Progenitor cell of endocrine pancreas (in vitro differentiated cells): ENCODE results near the gene ITGA4. TPM values are rescaled to one million over a fixed set of nuclear protein-coding genes. Genes with fewer than 3 reads are reported as not detected.

Source experiments
- DNase-seq: peaks from one replicate; pipeline ENCODE4 v3.0.0; 2021; ENCODE audit warnings: low spot score; ENCODE audit not compliant: unreplicated experiment
- H3K27ac Mint-ChIP-seq: 2 replicates; pipeline ENCODE4 v1.8.0; 2021; ENCODE audit warnings: mild to moderate bottlenecking, moderate library complexity, mixed read lengths
- H3K27me3 Mint-ChIP-seq: 2 replicates; pipeline ENCODE4 v1.8.0; 2021; ENCODE audit warnings: mixed read lengths
- H3K36me3 Mint-ChIP-seq: 2 replicates; pipeline ENCODE4 v1.8.0; 2022; ENCODE audit warnings: mixed read lengths; ENCODE audit not compliant: insufficient read depth
- H3K4me1 Mint-ChIP-seq: 2 replicates; pipeline ENCODE4 v1.8.0; 2021; ENCODE audit warnings: low read depth, mixed read lengths
- H3K4me3 Mint-ChIP-seq: 2 replicates; pipeline ENCODE4 v1.8.0; 2021; ENCODE audit warnings: low read depth, mild to moderate bottlenecking, moderate library complexity, mixed read lengths
- H3K9me3 Mint-ChIP-seq: 2 replicates; pipeline ENCODE4 v1.8.0; 2021; ENCODE audit warnings: low read depth, mixed read lengths
- long read RNA-seq: library from polyadenylated mRNA; unstranded; transcript quantifications from one replicate; pipeline ENCODE4 v2.0.0, GENCODE V29; 2020
- total RNA-seq: library from RNA; stranded (reverse); gene quantifications from 2 replicates; pipeline ENCODE4 v1.2.1, GENCODE V29; 2021
- TF ChIP-seq, protein P1 (sequence below): fragments of 200-600 bp; sonication (generic); IDR thresholded peaks from one replicate; pipeline ENCODE4 v1.5.0; 2021; ENCODE audit warnings: antibody characterized with exemption, mild to moderate bottlenecking; ENCODE audit not compliant: unreplicated experiment

ITGA4 gene
- 0.96 and 1.5 TPM in 2 replicates for total RNA-seq
- long read RNA-seq, partial matches to known transcripts, result 0 of 1 reads
- long read RNA-seq, other reads (novel, unspliced or antisense), result 0 of 1 reads

DNA sequence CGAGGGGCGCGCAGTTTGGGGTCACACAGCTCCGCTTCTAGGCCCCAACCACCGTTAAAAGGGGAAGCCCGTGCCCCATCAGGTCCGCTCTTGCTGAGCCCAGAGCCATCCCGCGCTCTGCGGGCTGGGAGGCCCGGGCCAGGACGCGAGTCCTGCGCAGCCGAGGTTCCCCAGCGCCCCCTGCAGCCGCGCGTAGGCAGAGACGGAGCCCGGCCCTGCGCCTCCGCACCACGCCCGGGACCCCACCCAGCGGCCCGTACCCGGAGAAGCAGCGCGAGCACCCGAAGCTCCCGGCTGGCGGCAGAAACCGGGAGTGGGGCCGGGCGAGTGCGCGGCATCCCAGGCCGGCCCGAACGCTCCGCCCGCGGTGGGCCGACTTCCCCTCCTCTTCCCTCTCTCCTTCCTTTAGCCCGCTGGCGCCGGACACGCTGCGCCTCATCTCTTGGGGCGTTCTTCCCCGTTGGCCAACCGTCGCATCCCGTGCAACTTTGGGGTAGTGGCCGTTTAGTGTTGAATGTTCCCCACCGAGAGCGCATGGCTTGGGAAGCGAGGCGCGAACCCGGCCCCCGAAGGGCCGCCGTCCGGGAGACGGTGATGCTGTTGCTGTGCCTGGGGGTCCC lies at the start of gene ITGA4:
Gene ITGA4, plus strand, starts transcription at position 266 of the 620 bp plus-strand sequence. Its CDS starts 269 bp downstream, at position 535.
- peak; percentile 71 for DNase-seq
- Mint-ChIP-seq H3K36me3 (no peaks in the 10 kb centered on the region), H3K4me1 (peaks cover 4% of the 10 kb centered on the region), H3K9me3 (no peaks in the 10 kb centered on the region), H3K27me3 (peaks cover 74% of the 10 kb centered on the region), H3K4me3 (peak within 1 kb of the TSS; percentile 71), H3K27ac (no peak within 1 kb of the TSS)
- TF ChIP-seq, protein P1, sequence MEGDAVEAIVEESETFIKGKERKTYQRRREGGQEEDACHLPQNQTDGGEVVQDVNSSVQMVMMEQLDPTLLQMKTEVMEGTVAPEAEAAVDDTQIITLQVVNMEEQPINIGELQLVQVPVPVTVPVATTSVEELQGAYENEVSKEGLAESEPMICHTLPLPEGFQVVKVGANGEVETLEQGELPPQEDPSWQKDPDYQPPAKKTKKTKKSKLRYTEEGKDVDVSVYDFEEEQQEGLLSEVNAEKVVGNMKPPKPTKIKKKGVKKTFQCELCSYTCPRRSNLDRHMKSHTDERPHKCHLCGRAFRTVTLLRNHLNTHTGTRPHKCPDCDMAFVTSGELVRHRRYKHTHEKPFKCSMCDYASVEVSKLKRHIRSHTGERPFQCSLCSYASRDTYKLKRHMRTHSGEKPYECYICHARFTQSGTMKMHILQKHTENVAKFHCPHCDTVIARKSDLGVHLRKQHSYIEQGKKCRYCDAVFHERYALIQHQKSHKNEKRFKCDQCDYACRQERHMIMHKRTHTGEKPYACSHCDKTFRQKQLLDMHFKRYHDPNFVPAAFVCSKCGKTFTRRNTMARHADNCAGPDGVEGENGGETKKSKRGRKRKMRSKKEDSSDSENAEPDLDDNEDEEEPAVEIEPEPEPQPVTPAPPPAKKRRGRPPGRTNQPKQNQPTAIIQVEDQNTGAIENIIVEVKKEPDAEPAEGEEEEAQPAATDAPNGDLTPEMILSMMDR, result peak; percentile 84

DNA sequence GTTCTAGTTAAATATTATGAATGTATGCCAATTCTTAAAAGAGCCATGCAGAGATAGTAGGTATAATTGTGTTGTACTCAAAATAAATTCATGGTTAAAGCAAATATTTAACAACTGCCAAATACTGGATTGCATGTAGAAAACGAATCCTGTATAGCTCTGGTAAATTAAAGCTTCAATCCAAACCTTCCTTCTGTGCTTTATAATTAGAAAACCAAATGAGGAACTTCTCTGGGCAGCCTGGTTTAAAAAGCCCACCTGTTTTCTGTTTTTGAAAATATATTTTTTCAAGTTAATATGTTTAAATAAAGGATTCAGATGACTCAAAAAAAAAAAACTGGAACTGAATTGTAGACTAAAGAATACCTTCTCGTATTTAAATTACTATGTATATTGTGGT lies 48.3 kb upstream of the ITGA4 start:
- no peak for DNase-seq
- Mint-ChIP-seq H3K9me3 (peaks cover 10% of the 10 kb centered on the region), H3K4me1 (no peaks in the 10 kb centered on the region), H3K4me3 (no peak overlapping the region), H3K27ac (no peak overlapping the region), H3K27me3 (peaks cover 5% of the 10 kb centered on the region), H3K36me3 (no peaks in the 10 kb centered on the region)
- TF ChIP-seq, protein P1, result no peak

DNA sequence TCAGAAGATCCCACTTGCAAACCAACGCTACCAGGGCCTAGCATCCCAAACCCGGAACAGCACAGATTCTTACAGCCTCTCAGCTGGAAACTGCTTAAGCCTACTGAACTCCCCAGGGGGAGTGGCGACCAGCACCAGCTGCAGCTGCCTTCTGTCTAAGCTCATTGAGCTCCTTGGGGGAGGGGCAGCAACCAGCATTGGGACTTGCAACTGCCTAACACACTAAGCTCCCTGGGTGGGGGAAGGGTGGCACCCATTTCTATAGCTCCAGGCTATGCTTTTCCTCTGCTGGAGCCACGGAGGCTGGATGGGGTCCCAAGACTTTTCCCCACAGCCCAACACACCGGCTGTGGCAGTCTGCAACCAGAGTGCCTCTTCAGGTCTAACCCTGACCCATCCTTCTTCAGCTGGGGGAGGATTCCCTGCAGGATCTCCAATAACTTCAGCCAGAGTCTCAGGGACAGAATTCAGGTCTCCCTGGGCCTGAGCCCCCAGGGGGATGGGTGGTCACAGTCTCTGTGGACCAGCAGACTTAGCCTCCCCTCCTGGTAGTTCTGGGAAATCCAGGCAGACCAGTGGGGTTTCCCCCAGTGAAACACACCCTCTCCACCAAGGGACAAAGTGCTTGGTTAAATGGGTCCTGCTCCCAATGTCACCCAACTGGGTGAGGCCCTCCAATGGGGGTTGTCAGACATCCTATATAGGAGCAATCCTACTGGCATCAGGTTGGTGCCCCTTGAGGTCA lies 45.9 kb upstream of the ITGA4 start:
- Mint-ChIP-seq H3K4me3 (no peak overlapping the region), H3K36me3 (no peaks in the 10 kb centered on the region), H3K27me3 (peaks cover 5% of the 10 kb centered on the region), H3K27ac (no peak overlapping the region), H3K9me3 (peaks cover 28% of the 10 kb centered on the region), H3K4me1 (no peaks in the 10 kb centered on the region)
- TF ChIP-seq, protein P1, result no peak
- DNase-seq, result no peak

DNA sequence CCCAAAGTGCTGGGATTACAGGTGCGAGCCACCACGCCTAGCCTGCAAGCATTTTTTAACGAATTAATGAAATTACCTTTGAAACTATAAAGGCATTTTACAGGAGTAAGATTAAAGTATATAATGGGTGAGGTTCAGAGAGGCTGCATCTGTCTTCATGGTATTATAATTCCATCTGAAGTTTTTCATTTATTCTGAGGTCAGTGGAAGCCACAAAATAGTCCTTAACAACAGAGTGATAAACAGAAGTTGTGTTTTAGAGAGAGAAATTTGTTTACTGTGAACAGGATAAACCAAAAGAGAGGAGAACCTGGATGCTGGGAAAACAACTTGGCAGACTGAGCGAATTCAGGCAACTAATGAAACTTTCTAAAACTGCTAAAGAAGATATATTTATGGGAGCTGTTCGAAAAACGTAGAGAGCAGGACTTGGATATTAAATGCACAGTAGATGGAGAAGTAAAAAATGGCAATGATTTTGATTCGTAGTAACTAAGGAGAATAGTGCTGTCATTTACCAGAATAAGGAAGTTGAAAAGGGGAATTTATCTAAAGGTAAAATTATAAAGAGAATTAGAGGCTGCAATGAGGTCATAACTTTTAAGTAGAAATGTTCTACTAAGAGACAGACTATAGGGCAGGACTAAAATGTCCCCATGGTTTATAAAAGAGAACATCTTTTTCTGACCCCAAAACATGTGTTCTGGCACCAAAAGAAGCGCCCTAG lies 37.9 kb upstream of the ITGA4 start:
- no peak for DNase-seq
- H3K4me1 Mint-ChIP-seq, result no peaks in the 10 kb centered on the region
- no peaks in the 10 kb centered on the region for H3K36me3 Mint-ChIP-seq
- H3K27ac Mint-ChIP-seq, result no peak overlapping the region
- H3K9me3 Mint-ChIP-seq, result peaks cover 14% of the 10 kb centered on the region
- TF ChIP-seq, protein P1, result no peak
- no peaks in the 10 kb centered on the region for H3K27me3 Mint-ChIP-seq
- H3K4me3 Mint-ChIP-seq, result no peak overlapping the region
